Keratinocyte (primary cell): ENCODE measurements around the gene APP. TPM values are rescaled to one million over a fixed set of nuclear protein-coding genes. Genes with fewer than 3 reads are reported as not detected.
A peak's percentile ranks its signal among the peaks of the same experiment; 100 is the strongest.

Source experiments
- DNase-seq: peaks from one replicate; pipeline ENCODE4 v3.0.0-alpha.2; 2011; ENCODE audit warnings: low read depth, missing footprints, low spot score
- FAIRE-seq: peaks from 2 replicates; lab custom pipeline; 2011; peaks lifted over from hg19 to GRCh38; lab: Jason Lieb, UNC
- H2AFZ ChIP-seq: 2 replicates; pipeline ENCODE4 v1.6.0; 2012; ENCODE audit warnings: low read length, control low read depth, inconsistent platforms; ENCODE audit not compliant: control insufficient read depth
- H3K27ac ChIP-seq: 2 replicates; pipeline ENCODE4 v1.5.1; 2011; ENCODE audit warnings: low read length; ENCODE audit not compliant: control insufficient read depth, insufficient read depth
- H3K27me3 ChIP-seq: 3 replicates; pipeline ENCODE4 v1.6.0; 2011; ENCODE audit warnings: low read length; ENCODE audit not compliant: control insufficient read depth, insufficient read depth; ENCODE audit errors: extremely low read depth
- H3K36me3 ChIP-seq, 2 experiments: 2 replicates in 1 of 2; 3 replicates in 1 of 2; pipeline ENCODE4 v1.5.1; 2011; ENCODE audit warnings: low read length in 2 of 2, mild to moderate bottlenecking in 1 of 2; ENCODE audit not compliant: control insufficient read depth in 2 of 2, insufficient read depth in 2 of 2; ENCODE audit errors: extremely low read depth in 1 of 2
- H3K4me1 ChIP-seq: 3 replicates; pipeline ENCODE4 v1.5.1; 2011; ENCODE audit warnings: low read length; ENCODE audit not compliant: control insufficient read depth, insufficient read depth; ENCODE audit errors: extremely low read depth
- H3K4me2 ChIP-seq: 3 replicates; pipeline ENCODE4 v1.6.0; 2011; ENCODE audit warnings: low read depth, low read length; ENCODE audit not compliant: control insufficient read depth, insufficient read depth; ENCODE audit errors: extremely low read depth
- H3K4me3 ChIP-seq, 3 experiments: fragments of 200-600 bp in 1 of 3; sonication (generic) in 1 of 3; 2 replicates in 2 of 3; 3 replicates in 1 of 3; pipeline ENCODE4 v1.5.1; 2011 to 2016; ENCODE audit warnings: low read length in 3 of 3, mild to moderate bottlenecking in 3 of 3, control low read depth in 2 of 3, inconsistent platforms in 1 of 3, low read depth in 1 of 3, mixed read lengths in 1 of 3, mixed run types in 1 of 3, moderate library complexity in 1 of 3; ENCODE audit not compliant: control insufficient read depth in 2 of 3, insufficient read depth in 2 of 3; ENCODE audit errors: extremely low read depth in 1 of 3
- H3K79me2 ChIP-seq: 2 replicates; pipeline ENCODE4 v1.6.0; 2012; ENCODE audit warnings: low read length; ENCODE audit not compliant: control insufficient read depth, insufficient read depth
- H3K9ac ChIP-seq: 3 replicates; pipeline ENCODE4 v1.6.0; 2011; ENCODE audit warnings: low read length; ENCODE audit not compliant: control insufficient read depth, insufficient read depth; ENCODE audit errors: extremely low read depth
- H3K9me1 ChIP-seq: 3 replicates; pipeline ENCODE4 v1.6.0; 2011; ENCODE audit warnings: low read length; ENCODE audit not compliant: control insufficient read depth, insufficient read depth; ENCODE audit errors: extremely low read depth
- H3K9me3 ChIP-seq: 2 replicates; pipeline ENCODE4 v1.5.1; 2012; ENCODE audit warnings: low read depth, low read length; ENCODE audit not compliant: control insufficient read depth
- H4K20me1 ChIP-seq: 3 replicates; pipeline ENCODE4 v1.6.0; 2011; ENCODE audit warnings: low read length; ENCODE audit not compliant: control insufficient read depth, insufficient read depth; ENCODE audit errors: extremely low read depth
- CTCF ChIP-seq, 3 experiments: IDR thresholded peaks in 1 of 3; conservative IDR thresholded peaks in 1 of 3; optimal IDR thresholded peaks in 1 of 3; 2 replicates in 2 of 3; 3 replicates in 1 of 3; pipeline versions ENCODE3 to v1.5.1; 2011; ENCODE audit warnings: low read length in 3 of 3, mild to moderate bottlenecking in 3 of 3, moderate library complexity in 2 of 3, control low read depth in 1 of 3, inconsistent platforms in 1 of 3; ENCODE audit not compliant: insufficient read depth in 2 of 3; ENCODE audit errors: extremely low read depth in 1 of 3
- EZH2 ChIP-seq: IDR thresholded peaks from one replicate; pipeline ENCODE4 v1.6.1; 2012; ENCODE audit warnings: inconsistent platforms, mild to moderate bottlenecking, low read length, moderate library complexity
- dilution Hi-C: fragments of 300-500 bp; cut with MboI; formaldehyde crosslinking; loops from one replicate; pipeline ENCODE4 v1.7.0; 2020; ENCODE audit warnings: low sequenced_read_pairs; ENCODE audit not compliant: extremely low pct_ligation_motif_present
- polyA plus RNA-seq, 5 experiments: library from polyadenylated mRNA; depleted of rRNA in 3 of 5; stranded (reverse) in 3 of 5; stranded (forward) in 1 of 5; unstranded in 1 of 5; fragments of >200 nt; gene quantifications; 1 replicate in 1 of 5; 2 replicates in 3 of 5; 3 replicates in 1 of 5; pipeline versions ENCODE4 v1.2.1 to v1.2.3, GENCODE V29; 2011 to 2012; ENCODE audit warnings: missing spikeins in 2 of 5, low read depth in 1 of 5, low replicate concordance in 1 of 5

Gene APP
- polyA plus RNA-seq, 1 donor (not counting 4 experiments of a cell fraction or from before 2014, with no cell fraction given) = 1,015 TPM

- peaks cover 26% of the 10 kb centered on the region for H4K20me1 ChIP-seq
- H3K4me2 ChIP-seq = no peak overlapping the region
- H3K36me3 ChIP-seq = peaks cover 4 to 12% of the 10 kb centered on the region in 2 experiments
- no peak for TF ChIP-seq EZH2
- TF ChIP-seq CTCF (optimal IDR thresholded peaks at IDR 0.05 in 1 of 3, IDR thresholded peaks at IDR 0.05 in 1 of 3, conservative IDR thresholded peaks at IDR 0.05 in 1 of 3; ENCODE audit: extremely low read depth in 1 of 3, insufficient read depth in 2 of 3, low read length in 3 of 3) = no peak
- peak overlapping the region; percentile 59 for H3K27ac ChIP-seq
- no peak overlapping the region for H3K9ac ChIP-seq
- peaks cover 19% of the 10 kb centered on the region for H3K4me1 ChIP-seq
- peak; percentile 79 for FAIRE-seq
- no peak for DNase-seq
- H3K9me3 ChIP-seq = no peaks in the 10 kb centered on the region
- no peaks in the 10 kb centered on the region for H3K9me1 ChIP-seq
- H3K27me3 ChIP-seq = no peaks in the 10 kb centered on the region
- no peak overlapping the region for H2AFZ ChIP-seq
- peaks cover 99% of the 10 kb centered on the region for H3K79me2 ChIP-seq
- dilution Hi-C loops = loop anchor here (25.0 kb wide), 1 partner anchor 230 kb away; no protein-coding TSS in a partner anchor
- H3K4me3 ChIP-seq = no peak overlapping the region
Measured at GRCh38 chr21:26157801-26158200, 12.8 kb downstream of the APP start.

- Histone ChIP-seq H3K9me1 (no peaks in the 10 kb centered on the region), H3K79me2 (peaks cover 96% of the 10 kb centered on the region), H3K36me3 (peaks cover 2 to 7% of the 10 kb centered on the region in 2 experiments), H3K4me2 (no peak overlapping the region), H4K20me1 (peaks cover 25% of the 10 kb centered on the region), H3K9ac (no peak overlapping the region), H3K4me1 (peaks cover 16% of the 10 kb centered on the region), H3K4me3 (no peak overlapping the region), H2AFZ (no peak overlapping the region), H3K9me3 (no peaks in the 10 kb centered on the region), H3K27ac (no peak overlapping the region), H3K27me3 (no peaks in the 10 kb centered on the region)
- FAIRE-seq (no peak), DNase-seq (no peak)
- TF ChIP-seq EZH2 (no peak), CTCF (optimal IDR thresholded peaks at IDR 0.05 in 1 of 3, IDR thresholded peaks at IDR 0.05 in 1 of 3, conservative IDR thresholded peaks at IDR 0.05 in 1 of 3; ENCODE audit: extremely low read depth in 1 of 3, insufficient read depth in 2 of 3, low read length in 3 of 3) (no peak)
- dilution Hi-C loops = loop anchor here (25.0 kb wide), 1 partner anchor 233 kb away; no protein-coding TSS in a partner anchor
Measured at GRCh38 chr21:26154753-26155152, 15.8 kb downstream of the APP start.
